DLD1 (cell line): ENCODE data around the gene ABCG1.

Experiments
- in situ Hi-C: cut with HindIII; loops from 2 replicates; pipeline ENCODE4 v1.10.0; 2017; ENCODE audit warnings: low sequenced_read_pairs

Gene ABCG1

DNA sequence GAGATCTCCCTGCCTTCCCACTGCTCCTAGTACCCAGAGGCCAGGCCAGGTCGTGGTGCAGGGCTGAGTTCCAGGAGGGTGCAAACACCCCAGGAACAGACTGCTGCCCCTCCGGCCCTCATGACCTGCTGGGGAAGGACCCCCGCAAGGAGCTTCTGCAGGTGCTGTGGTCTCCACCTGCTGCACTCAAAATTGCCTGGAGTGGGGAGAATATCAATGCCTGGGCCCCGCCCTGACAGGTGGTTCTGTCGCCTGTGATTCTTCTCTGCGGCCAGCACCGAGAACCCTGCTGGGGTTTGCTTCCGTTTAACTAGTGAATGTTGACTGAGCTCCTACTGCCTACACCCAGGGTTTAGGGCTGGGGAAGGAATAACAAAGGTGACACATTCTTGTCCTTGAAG, 98.4 kb downstream of the ABCG1 start:
- in situ Hi-C loops, result no loop called here

DNA sequence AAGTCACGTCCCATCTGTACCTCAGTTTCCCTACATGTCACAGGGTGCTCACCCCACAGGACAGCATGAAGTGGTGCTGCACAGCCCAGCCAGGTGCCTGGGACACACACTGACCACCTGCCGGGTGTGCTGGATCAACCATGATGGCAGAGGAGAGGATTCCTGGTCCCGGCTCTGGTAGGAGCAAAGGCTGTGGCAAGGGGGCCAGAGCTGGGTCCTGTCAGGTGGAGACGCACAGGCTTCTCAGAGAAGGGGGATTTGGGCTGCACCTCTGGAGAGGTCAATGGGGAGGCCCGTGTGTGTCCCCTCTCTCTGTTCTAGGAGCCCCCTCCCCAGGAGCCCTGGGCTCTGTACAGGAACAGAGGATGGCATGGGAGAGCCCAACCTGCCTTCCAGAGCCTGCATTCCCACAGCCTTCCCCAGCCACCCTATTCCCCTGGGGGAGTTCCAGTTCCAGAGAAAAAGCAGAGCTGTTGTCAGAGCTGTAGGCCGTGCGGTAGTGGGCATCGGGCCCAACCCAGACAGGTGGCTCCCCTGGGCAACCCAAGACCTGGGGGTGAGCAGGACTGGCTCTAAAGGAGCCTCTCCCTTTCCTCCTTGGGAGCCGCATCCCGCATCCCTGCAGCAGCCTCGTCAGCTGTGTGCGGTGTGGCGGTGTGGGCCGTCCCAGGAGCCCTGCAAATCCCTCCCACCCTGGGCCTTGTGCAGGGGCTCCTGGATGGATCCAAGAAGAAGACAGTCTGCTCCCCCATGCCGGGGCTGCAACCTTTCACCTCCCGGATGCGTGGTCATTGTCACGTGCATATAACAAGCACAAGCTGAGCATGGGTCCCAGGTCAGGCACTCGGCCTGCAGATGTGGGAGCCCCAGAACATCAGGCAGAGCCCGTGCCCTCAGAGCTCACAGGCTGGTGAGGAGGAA, 99.1 kb downstream of the ABCG1 start:
- in situ Hi-C loops, result no loop called here

DNA sequence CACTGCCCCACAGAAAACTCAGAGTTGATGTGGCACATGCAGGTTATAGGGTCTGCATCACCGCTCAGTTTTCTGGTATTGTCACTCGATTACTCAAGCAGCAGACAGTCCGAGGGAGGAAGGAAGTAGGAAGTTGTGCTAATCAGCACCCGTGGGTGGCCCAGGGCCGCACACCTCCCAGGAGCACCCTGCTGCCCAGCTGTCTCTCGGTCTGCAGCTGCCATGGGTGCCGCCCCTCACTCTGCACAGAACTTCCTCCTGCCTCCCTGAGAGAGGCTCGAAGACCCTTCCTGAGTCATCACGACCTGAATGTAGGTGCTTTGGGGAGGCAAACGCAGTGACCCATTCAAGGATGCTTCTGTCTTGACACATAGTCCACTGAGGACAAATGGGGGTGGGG, 100.4 kb downstream of the ABCG1 start:
- in situ Hi-C loops, result no loop called here

DNA sequence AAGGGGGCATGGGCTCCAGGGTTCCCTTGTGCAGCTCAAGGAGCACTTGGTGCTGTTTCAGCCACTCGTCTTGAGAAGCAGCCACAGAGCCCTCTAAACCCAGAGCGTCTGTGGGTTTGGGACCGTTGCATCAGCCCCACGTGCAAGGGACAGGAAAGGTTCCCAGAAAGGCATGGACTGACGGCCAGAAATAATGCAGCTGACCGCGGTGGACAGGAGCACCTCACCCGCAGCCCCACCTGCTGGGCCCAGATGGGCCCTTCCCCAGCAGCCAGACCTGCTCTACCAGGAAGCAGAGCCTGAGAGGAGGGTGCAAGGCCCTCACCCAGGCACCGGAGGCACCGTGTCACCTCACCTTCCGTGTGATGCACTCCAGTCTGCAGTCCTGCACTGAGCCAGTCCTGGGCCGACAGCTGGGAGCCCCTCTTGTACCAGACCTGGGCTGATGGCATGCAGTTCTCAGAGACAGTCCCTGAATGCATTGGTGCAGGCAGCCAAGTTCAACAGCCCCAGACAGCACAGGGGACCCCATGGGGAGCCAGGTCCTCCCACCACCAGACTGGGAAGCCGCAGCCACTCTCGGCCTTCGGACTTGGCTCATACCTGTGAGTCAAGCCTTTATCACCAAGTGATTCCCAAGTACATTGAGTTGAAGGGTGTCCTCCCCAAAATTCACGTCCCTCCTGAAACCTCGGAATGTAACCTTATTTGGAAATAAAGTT, 101.1 kb downstream of the ABCG1 start:
- in situ Hi-C loops, result no loop called here

GRCh38 chr21:42320791-42321190, 101.9 kb downstream of the ABCG1 start:
- in situ Hi-C loops, result no loop called here

DNA sequence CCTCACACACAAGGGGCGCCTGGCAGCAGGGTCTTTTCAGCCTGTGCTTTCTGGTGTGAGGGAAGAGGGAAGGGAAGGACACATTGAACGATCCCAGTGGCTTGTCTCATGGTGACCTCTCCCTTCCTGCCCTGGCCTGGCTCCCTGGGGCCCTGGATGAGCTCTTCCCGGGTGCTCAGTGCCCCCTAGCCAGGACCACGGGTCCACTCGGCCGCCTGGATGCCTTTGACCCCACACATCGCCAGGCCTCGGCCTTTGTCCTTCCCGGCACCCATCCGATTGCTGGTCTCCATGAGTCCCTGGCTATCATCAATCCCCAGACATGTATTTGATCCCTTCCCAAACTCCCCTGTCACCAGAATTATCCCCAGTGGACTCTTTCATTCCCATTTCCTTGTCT, 102.3 kb downstream of the ABCG1 start:
- in situ Hi-C loops, result no loop called here

DNA sequence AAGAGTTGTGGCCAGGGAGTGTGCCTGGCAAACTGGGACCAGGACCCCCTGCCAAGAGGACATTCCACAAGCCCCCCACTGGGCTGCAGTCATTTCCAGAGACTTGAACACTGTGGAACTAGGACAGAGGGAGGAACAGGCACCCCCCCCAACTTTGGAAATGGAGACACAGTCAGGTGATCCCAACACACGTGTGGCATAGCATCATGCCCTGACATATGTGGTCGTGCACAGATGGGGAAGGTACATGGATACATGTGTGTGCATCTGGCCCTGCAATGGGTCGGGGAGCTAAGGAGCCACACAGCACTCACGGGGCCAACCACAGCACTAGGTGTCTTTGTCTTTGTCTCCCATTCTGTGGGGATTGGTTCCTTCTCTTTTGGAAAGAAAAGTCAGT, 102.9 kb downstream of the ABCG1 start:
- in situ Hi-C loops, result no loop called here

DNA sequence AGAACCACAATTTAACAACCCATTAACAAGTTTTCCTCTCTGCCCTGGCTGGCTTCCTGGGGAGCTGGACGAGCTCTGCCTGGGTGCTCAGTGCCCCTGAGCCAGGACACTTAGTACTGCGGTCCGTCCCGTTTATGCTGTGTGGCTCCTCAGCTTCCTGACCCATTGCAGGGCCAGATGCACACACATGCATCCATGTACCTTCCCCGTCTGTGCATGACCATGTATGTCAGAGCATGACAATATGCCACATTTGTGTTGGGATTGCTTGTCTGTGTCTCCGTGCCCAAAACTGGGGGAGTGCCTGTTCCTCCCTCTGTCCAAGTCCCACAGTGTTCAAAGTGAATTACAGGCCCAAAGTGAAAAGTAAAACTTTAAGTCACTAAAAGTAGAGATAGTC, 106.0 kb downstream of the ABCG1 start:
- in situ Hi-C loops, result no loop called here

DNA sequence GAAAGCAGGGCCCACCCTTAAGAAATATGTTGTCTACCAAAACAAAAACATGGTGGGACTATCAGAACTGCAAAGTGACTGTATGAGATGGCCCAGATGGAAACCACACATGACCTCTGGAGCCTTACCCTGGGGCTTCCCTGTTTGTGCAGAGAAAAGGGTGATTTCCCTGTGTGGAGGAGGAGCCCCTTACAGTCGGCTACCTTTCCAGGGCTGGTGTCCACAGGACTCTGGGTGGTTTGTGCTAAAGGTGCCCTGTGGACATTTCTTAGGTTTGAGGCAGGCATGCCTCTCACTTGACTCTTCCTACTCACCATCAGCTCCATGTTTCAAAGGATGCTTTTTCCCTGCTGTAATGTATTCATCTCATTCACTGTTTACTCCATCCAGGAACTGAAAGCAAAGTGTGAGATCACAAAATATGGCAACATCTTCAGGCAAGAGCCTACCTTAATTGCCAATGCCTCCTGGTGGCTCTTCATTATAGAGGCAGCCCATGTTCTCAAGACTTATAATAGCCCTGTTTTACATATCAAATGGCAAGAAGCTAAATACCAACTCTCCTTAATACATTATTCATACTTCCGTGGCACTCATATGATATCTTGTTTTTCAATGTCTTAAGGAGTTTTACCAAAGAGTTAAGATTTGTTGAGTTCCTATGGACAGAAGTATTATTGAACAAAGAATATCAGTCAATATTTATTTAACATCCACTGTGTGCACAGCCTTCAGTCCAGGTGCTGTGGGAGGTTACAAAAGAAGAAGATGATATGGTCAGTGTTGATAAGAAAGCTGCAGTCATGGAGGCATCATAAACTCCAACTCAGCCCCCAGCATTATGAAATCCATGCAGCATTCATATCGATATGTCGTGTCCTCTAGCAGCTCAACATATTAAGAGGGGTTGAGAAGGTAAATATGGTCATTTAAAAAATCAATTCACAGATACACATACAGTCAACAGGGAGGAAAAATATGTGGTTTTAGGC, 111.7 kb downstream of the ABCG1 start:
- in situ Hi-C loops, result no loop called here

DNA sequence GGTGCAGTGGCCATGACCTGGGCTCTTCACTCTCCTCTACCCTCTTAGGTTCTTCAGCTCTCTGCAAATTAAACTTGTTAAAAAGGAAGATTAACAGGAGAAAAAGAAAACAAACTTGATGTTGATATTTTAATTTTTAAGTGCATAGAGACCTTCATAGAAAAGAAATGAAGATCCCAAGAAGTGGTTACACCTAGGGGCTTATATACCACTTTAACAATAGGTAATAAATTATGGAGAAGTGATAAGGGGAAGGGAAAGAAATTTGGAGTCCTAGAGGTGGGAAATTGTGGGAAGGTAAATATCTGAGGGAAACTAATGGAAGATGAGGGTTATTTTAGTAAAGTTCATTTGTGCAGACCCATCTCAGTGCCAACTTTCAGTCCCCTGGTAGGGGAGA, 112.7 kb downstream of the ABCG1 start:
- in situ Hi-C loops, result no loop called here

- in situ Hi-C loops, result no loop called here
Measured at GRCh38 chr21:42332557-42333317, 113.8 kb downstream of the ABCG1 start.

DNA sequence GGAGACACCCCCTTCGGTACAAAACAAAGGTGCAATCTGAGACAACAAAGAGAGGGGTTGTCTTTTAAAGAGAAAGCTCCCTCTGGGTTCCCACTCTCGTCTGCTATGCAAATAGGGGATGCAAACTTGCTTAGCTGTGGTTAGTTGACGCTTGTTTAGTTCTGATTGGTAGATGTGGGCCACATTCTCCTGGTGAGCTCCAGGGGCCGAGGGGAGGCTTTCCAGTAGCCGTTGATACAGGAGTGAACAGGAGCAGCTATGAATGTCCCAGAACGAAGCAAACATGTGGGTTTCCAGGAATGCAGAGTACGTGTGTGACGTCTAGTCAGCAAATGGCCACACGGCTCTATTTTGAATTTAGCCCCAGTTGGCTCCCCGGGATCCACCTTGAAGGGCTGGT, 117.1 kb downstream of the ABCG1 start:
- in situ Hi-C loops, result no loop called here

DNA sequence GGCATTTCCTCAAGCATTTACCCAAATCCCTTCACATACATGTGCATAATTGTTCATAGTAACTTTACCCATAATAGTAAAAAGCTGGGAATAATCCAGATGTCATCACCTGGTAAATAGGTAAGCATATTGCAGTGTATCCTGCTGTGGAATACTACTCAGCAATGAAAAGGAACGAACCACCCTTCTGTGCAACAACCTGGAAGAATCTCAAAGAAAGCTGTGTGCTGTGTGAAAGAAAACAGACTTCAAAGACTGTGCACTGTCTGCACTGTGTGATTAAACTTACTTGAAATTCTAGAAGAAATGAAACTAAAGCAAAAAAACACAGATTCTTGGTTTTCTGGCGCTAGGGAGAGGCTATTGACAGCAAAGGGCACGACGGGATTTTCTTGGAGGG, 118.3 kb downstream of the ABCG1 start:
- in situ Hi-C loops, result no loop called here

- in situ Hi-C loops, result no loop called here
Measured at GRCh38 chr21:42337830-42338728, 119.1 kb downstream of the ABCG1 start.

GRCh38 chr21:42338729-42339715, 120.1 kb downstream of the ABCG1 start:
- in situ Hi-C loops, result no loop called here

GRCh38 chr21:42340187-42341050, 121.5 kb downstream of the ABCG1 start:
- in situ Hi-C loops, result no loop called here
